K562 (cell line): ENCODE data around the gene TK1. TPM values are rescaled to one million over a fixed set of nuclear protein-coding genes. Genes with fewer than 3 reads are reported as not detected.

Source experiments
- BRD9 ChIP-seq: fragments of 450-650 bp; IDR thresholded peaks from 2 replicates; pipeline ENCODE4 v1.6.1; 2018; ENCODE audit warnings: low read depth; ENCODE audit not compliant: partially characterized antibody
- COPS2 ChIP-seq: fragments of 450-650 bp; conservative IDR thresholded peaks from 2 replicates; pipeline ENCODE4 v1.6.1; 2016; ENCODE audit warnings: mild to moderate bottlenecking, moderate library complexity
- FOSL1 ChIP-seq: fragments of 200-800 bp; sonication (Bioruptor generic); conservative IDR thresholded peaks from 2 replicates; pipeline ENCODE4 v1.6.1; 2016; ENCODE audit warnings: missing genetic modification characterization, missing compliant biosample characterization
- GABPA ChIP-seq: fragments of 200-800 bp; sonication (Bioruptor generic); conservative IDR thresholded peaks from 2 replicates; pipeline ENCODE4 v1.6.1; 2016; ENCODE audit warnings: low read depth, missing genetic modification characterization, missing compliant biosample characterization
- KDM1A ChIP-seq, 2 experiments: fragments of 450-650 bp; IDR thresholded peaks; 2 replicates each; pipeline ENCODE4 v1.6.1; 2016; ENCODE audit warnings: mild to moderate bottlenecking in 2 of 2
- MEF2A ChIP-seq: IDR thresholded peaks from 2 replicates; pipeline ENCODE4 v1.6.1; 2011; ENCODE audit warnings: low read depth, mild to moderate bottlenecking, low read length, moderate library complexity; ENCODE audit not compliant: control insufficient read depth
- NR2C2 ChIP-seq, 2 experiments: fragments of 200-800 bp in 1 of 2; sonication (Bioruptor generic) in 1 of 2; sonication (generic) in 1 of 2; formaldehyde crosslinking in 1 of 2; IDR thresholded peaks; 2 replicates each; pipeline versions ENCODE4 v1.6.1 to v1.8.0; 2016 to 2022; ENCODE audit warnings: mild to moderate bottlenecking in 1 of 2, missing compliant biosample characterization in 1 of 2, missing genetic modification characterization in 1 of 2, missing genetic modification reagents in 1 of 2
- POLR2AphosphoS5 ChIP-seq: IDR thresholded peaks from 2 replicates; pipeline ENCODE4 v1.6.1; 2011; ENCODE audit warnings: mild to moderate bottlenecking, low read depth, low read length, moderate library complexity; ENCODE audit not compliant: control insufficient read depth, insufficient read depth
- SAP30 ChIP-seq: fragments of 200-600 bp; sonication (generic); IDR thresholded peaks from 2 replicates; pipeline ENCODE4 v1.6.1; 2012; ENCODE audit warnings: borderline replicate concordance, low read depth, mild to moderate bottlenecking, moderate library complexity, low read length, control low read depth, inconsistent platforms; ENCODE audit not compliant: insufficient read depth, poor library complexity, severe bottlenecking
- SIX5 ChIP-seq, 2 experiments: IDR thresholded peaks; 2 replicates each; pipeline ENCODE4 v1.6.1; 2011; ENCODE audit warnings: low read length in 2 of 2, borderline replicate concordance in 1 of 2, low read depth in 1 of 2, mild to moderate bottlenecking in 1 of 2, moderate library complexity in 1 of 2; ENCODE audit not compliant: insufficient read depth in 1 of 2
- SMARCE1 ChIP-seq: fragments of 450-650 bp; IDR thresholded peaks from 2 replicates; pipeline ENCODE4 v1.7.1; 2016; ENCODE audit warnings: mild to moderate bottlenecking
- TAF1 ChIP-seq: IDR thresholded peaks from 2 replicates; pipeline ENCODE4 v1.6.1; 2011; ENCODE audit warnings: mild to moderate bottlenecking, low read length, moderate library complexity; ENCODE audit not compliant: insufficient read depth, control insufficient read depth, severe bottlenecking; ENCODE audit errors: extremely low read depth
- TCF3 ChIP-seq: sonication (generic); formaldehyde crosslinking; IDR thresholded peaks from 2 replicates; pipeline ENCODE4 v1.4.0; 2020; ENCODE audit warnings: mild to moderate bottlenecking, missing genetic modification reagents
- TSC22D4 ChIP-seq: fragments of 450-650 bp; IDR thresholded peaks from 2 replicates; pipeline ENCODE4 v1.6.1; 2016; ENCODE audit warnings: missing genetic modification characterization, missing biosample characterization, control low read depth
- U2AF1 ChIP-seq: fragments of 200-400 bp; formaldehyde crosslinking; optimal IDR thresholded peaks from 2 replicates; pipeline ENCODE3; 2017; ENCODE audit warnings: mild to moderate bottlenecking, low read depth, low read length, moderate library complexity
- YBX1 ChIP-seq: fragments of 450-650 bp; IDR thresholded peaks from 2 replicates; pipeline ENCODE4 v1.7.1; 2016; ENCODE audit warnings: mild to moderate bottlenecking
- ZBED1 ChIP-seq: IDR thresholded peaks from 2 replicates; pipeline ENCODE4 v1.6.1; 2014
- ZNF551 ChIP-seq: fragments of 250-450 bp; sonication (Bioruptor Pico); IDR thresholded peaks from 2 replicates; pipeline ENCODE4 v1.5.0; 2021; ENCODE audit warnings: mild to moderate bottlenecking, moderate library complexity
- ZNF764 ChIP-seq: fragments of 250-450 bp; sonication (Bioruptor Pico); IDR thresholded peaks from 2 replicates; pipeline ENCODE4 v1.4.0; 2020; ENCODE audit warnings: low read depth, mild to moderate bottlenecking, moderate library complexity
- polyA plus RNA-seq, 8 experiments: library from polyadenylated mRNA; depleted of rRNA in 4 of 8; stranded (reverse) in 5 of 8; unstranded in 3 of 8; fragments of >200 nt; fragmentation: Nextera tagmentation in 2 of 8; fragmentation: Illumina TruSeq in 1 of 8; extraction: Ambion mirVana in 2 of 8; extraction: Trizol in 1 of 8; gene quantifications; 2 replicates each; pipeline versions ENCODE4 v1.2.1 to v1.2.3, GENCODE V29; 2011 to 2014; ENCODE audit warnings: inconsistent platforms in 1 of 8, missing spikeins in 1 of 8
- total RNA-seq, 7 experiments: library from RNA; depleted of rRNA in 6 of 7; stranded (reverse); fragments of >200 nt in 6 of 7; fragmentation: Illumina TruSeq in 2 of 7; extraction: Trizol in 2 of 7; gene quantifications; 2 replicates each; pipeline versions ENCODE4 v1.2.1 to v1.2.3, GENCODE V29; 2011 to 2021; ENCODE audit warnings: low replicate concordance in 1 of 7
- TF ChIP-seq, protein P1 (sequence below), 2 experiments: fragments of 250-450 bp in 1 of 2; fragments of 450-650 bp in 1 of 2; sonication (Bioruptor Pico) in 1 of 2; IDR thresholded peaks; 2 replicates each; pipeline versions ENCODE4 v1.6.1 to v1.8.0; 2016 to 2021; ENCODE audit warnings: mild to moderate bottlenecking in 2 of 2, moderate library complexity in 2 of 2, missing compliant biosample characterization in 1 of 2, missing genetic modification characterization in 1 of 2
- TF ChIP-seq, protein P2 (sequence below): sonication (generic); formaldehyde crosslinking; IDR thresholded peaks from 2 replicates; pipeline ENCODE4 v1.8.0; 2022; ENCODE audit warnings: missing genetic modification reagents, mild to moderate bottlenecking, moderate library complexity, borderline replicate concordance
- TF ChIP-seq, protein P3 (sequence below), 2 experiments: IDR thresholded peaks; 2 replicates each; pipeline ENCODE4 v1.6.1; 2011; ENCODE audit warnings: borderline replicate concordance in 1 of 2, control low read depth in 1 of 2, low read depth in 1 of 2, low read length in 1 of 2, mild to moderate bottlenecking in 1 of 2, mixed read lengths in 1 of 2, moderate library complexity in 1 of 2; ENCODE audit not compliant: insufficient read depth in 1 of 2, insufficient read length in 1 of 2, poor library complexity in 1 of 2, severe bottlenecking in 1 of 2; ENCODE audit errors: extremely low read depth in 1 of 2
- TF ChIP-seq, protein P4 (sequence below): sonication (generic); formaldehyde crosslinking; IDR thresholded peaks from 2 replicates; pipeline ENCODE4 v1.5.0; 2020; ENCODE audit warnings: missing genetic modification reagents

The TK1 gene
- total and polyA plus RNA-seq, 9 of the 15 experiments (the other 6 are each of a cell fraction or from before 2014, with no cell fraction given) = 8.4 to 280 (median 103) TPM

DNA sequence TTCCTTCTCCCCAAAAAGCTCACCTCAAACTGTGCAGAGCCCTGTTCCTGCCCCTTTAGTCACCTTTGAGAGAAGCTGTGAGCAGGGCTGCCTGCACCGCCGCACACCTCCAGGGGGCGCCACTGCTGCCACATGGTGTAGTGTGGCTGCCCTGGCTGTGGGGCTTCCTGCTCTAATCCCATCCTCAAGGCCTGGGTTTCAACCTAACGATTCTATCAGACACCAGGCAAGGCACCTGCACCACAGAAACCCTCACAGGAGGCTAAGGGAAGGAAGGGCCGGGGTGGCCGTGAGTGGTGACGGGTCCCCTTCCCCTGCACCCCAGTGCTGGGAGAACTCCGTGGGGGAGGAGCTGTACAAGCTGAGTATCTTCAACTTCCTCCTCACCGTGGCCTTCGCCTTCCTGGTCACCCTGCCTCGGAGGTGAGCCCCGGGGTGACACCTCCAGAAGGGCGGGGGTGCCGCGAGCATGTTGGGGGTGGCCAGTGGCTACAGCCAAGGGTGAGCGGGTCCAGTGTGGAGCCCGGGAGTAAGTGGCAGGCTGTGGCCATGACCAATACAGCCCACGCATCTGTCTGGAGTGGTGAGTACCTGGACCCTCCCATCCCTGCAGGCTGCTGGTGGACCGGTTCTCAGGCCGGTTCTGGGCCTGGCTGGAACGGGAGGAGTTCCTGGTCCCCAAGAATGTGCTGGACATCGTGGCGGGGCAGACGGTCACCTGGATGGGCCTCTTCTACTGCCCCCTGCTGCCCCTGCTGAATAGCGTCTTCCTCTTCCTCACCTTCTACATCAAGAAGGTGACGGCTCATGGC is 49.3 kb downstream of the TK1 start (continued):
- TF ChIP-seq TAF1 (peak; percentile 15), SAP30 (peak; percentile 13), KDM1A (IDR thresholded peaks at IDR 0.05) (peak; percentile 5 to 14; a peak in 1 of 4 replicates), GABPA (tag) (0 out of 2 replicates have a peak, but pooled peaks have one; percentile 22), ZNF551 (CRISPR knock-in tag) (no peak), ZNF764 (CRISPR knock-in tag) (no peak), POLR2AphosphoS5 (no peak), TSC22D4 (tag) (no peak), MEF2A (no peak), SIX5 (IDR thresholded peaks at IDR 0.05; ENCODE audit: borderline replicate concordance in 1 of 2, insufficient read depth in 1 of 2, low read depth in 1 of 2, low read length in 2 of 2) (no peak), U2AF1 (no peak), YBX1 (no peak), NR2C2 (CRISPR knock-in tag; IDR thresholded peaks at IDR 0.05) (peak; percentile 38; the same call in 1 of the 2 replicates), NR2C2 (tag; IDR thresholded peaks at IDR 0.05) (peak; percentile 31; the same call in 1 of the 2 replicates), TCF3 (CRISPR knock-in tag) (no peak), FOSL1 (tag) (no peak), BRD9 (peak; percentile 25), SMARCE1 (peak; percentile 61), COPS2 (no peak), ZBED1 (0 out of 2 replicates have a peak, but pooled peaks have one; percentile 28)
- TF ChIP-seq, protein P1, sequence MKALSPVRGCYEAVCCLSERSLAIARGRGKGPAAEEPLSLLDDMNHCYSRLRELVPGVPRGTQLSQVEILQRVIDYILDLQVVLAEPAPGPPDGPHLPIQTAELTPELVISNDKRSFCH (CRISPR knock-in tag; IDR thresholded peaks at IDR 0.05) = no peak
- TF ChIP-seq, protein P1 (tag; IDR thresholded peaks at IDR 0.05) = peak; percentile 80
- TF ChIP-seq, protein P2, sequence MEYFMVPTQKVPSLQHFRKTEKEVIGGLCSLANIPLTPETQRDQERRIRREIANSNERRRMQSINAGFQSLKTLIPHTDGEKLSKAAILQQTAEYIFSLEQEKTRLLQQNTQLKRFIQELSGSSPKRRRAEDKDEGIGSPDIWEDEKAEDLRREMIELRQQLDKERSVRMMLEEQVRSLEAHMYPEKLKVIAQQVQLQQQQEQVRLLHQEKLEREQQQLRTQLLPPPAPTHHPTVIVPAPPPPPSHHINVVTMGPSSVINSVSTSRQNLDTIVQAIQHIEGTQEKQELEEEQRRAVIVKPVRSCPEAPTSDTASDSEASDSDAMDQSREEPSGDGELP (CRISPR knock-in tag) = peak; percentile 80
- TF ChIP-seq, protein P3, sequence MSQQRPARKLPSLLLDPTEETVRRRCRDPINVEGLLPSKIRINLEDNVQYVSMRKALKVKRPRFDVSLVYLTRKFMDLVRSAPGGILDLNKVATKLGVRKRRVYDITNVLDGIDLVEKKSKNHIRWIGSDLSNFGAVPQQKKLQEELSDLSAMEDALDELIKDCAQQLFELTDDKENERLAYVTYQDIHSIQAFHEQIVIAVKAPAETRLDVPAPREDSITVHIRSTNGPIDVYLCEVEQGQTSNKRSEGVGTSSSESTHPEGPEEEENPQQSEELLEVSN (IDR thresholded peaks at IDR 0.05; ENCODE audit: borderline replicate concordance in 1 of 2, extremely low read depth in 1 of 2, insufficient read depth in 1 of 2, insufficient read length in 1 of 2, low read depth in 1 of 2, low read length in 1 of 2, poor library complexity in 1 of 2, severe bottlenecking in 1 of 2) = peak; percentile 54 to 56
- TF ChIP-seq, protein P4, sequence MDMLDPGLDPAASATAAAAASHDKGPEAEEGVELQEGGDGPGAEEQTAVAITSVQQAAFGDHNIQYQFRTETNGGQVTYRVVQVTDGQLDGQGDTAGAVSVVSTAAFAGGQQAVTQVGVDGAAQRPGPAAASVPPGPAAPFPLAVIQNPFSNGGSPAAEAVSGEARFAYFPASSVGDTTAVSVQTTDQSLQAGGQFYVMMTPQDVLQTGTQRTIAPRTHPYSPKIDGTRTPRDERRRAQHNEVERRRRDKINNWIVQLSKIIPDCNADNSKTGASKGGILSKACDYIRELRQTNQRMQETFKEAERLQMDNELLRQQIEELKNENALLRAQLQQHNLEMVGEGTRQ (CRISPR knock-in tag) = no peak
